Ishikawa (cell line): ENCODE results near the gene SSC4D.

ENCODE experiments used
- CEBPB ChIP-seq: IDR thresholded peaks from 2 replicates; pipeline ENCODE4 v1.6.1; 2012
- CREB1 ChIP-seq: IDR thresholded peaks from 2 replicates; pipeline ENCODE4 v1.6.1; 2012; ENCODE audit warnings: low read depth
- EGR1 ChIP-seq: IDR thresholded peaks from 2 replicates; pipeline ENCODE4 v1.6.1; 2012
- EP300 ChIP-seq: IDR thresholded peaks from 2 replicates; pipeline ENCODE4 v1.6.1; 2012; ENCODE audit warnings: borderline replicate concordance
- FOXM1 ChIP-seq: IDR thresholded peaks from 2 replicates; pipeline ENCODE4 v1.6.1; 2012; ENCODE audit warnings: low read depth, borderline replicate concordance
- NFIC ChIP-seq: IDR thresholded peaks from 2 replicates; pipeline ENCODE4 v1.6.1; 2012
- RAD21 ChIP-seq: IDR thresholded peaks from 2 replicates; pipeline ENCODE4 v1.6.1; 2012; ENCODE audit warnings: low read depth
- TAF1 ChIP-seq: IDR thresholded peaks from 2 replicates; pipeline ENCODE4 v1.6.1; 2012; ENCODE audit warnings: low read depth, mild to moderate bottlenecking
- TCF12 ChIP-seq: IDR thresholded peaks from 2 replicates; pipeline ENCODE4 v1.6.1; 2012; ENCODE audit warnings: low read depth
- YY1 ChIP-seq: IDR thresholded peaks from 2 replicates; pipeline ENCODE4 v1.6.1; 2012; ENCODE audit warnings: low read depth
- ZBTB7A ChIP-seq: IDR thresholded peaks from 2 replicates; pipeline ENCODE4 v1.6.1; 2012; ENCODE audit warnings: low read depth
- TF ChIP-seq, protein P1 (sequence below): IDR thresholded peaks from 2 replicates; pipeline ENCODE4 v1.6.1; 2012
- TF ChIP-seq, protein P2 (sequence below): IDR thresholded peaks from 2 replicates; pipeline ENCODE4 v1.6.1; 2012; ENCODE audit warnings: low read depth, mild to moderate bottlenecking
- TF ChIP-seq, protein P3 (sequence below): IDR thresholded peaks from 2 replicates; pipeline ENCODE4 v1.6.1; 2012

DNA sequence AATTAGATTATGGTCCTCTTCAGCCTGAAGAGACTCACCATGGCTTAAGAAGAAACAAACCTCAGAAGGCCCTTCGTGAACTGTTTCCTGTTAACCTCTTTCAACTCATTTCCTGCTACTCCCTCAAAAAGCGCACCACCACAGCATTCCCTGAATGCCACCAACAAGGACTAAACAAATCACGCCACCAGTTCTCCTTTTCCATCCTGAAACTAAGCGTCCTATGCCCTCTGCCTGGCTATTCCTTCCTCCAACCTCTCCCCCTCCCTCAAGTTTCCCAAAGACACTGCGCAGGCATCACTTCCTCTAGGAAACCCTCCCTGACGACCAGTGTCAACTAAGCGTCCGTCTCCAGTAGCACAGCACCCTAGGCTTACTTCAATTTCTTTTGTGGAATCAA, 62.7 kb downstream of the SSC4D start:
- TF ChIP-seq CREB1 (no peak), TCF12 (no peak), RAD21 (no peak), CEBPB (no peak), YY1 (no peak), ZBTB7A (no peak), EP300 (no peak), EGR1 (no peak), FOXM1 (no peak), TAF1 (no peak), NFIC (no peak)
- TF ChIP-seq, protein P1, sequence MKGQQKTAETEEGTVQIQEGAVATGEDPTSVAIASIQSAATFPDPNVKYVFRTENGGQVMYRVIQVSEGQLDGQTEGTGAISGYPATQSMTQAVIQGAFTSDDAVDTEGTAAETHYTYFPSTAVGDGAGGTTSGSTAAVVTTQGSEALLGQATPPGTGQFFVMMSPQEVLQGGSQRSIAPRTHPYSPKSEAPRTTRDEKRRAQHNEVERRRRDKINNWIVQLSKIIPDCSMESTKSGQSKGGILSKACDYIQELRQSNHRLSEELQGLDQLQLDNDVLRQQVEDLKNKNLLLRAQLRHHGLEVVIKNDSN = no peak
- TF ChIP-seq, protein P2, sequence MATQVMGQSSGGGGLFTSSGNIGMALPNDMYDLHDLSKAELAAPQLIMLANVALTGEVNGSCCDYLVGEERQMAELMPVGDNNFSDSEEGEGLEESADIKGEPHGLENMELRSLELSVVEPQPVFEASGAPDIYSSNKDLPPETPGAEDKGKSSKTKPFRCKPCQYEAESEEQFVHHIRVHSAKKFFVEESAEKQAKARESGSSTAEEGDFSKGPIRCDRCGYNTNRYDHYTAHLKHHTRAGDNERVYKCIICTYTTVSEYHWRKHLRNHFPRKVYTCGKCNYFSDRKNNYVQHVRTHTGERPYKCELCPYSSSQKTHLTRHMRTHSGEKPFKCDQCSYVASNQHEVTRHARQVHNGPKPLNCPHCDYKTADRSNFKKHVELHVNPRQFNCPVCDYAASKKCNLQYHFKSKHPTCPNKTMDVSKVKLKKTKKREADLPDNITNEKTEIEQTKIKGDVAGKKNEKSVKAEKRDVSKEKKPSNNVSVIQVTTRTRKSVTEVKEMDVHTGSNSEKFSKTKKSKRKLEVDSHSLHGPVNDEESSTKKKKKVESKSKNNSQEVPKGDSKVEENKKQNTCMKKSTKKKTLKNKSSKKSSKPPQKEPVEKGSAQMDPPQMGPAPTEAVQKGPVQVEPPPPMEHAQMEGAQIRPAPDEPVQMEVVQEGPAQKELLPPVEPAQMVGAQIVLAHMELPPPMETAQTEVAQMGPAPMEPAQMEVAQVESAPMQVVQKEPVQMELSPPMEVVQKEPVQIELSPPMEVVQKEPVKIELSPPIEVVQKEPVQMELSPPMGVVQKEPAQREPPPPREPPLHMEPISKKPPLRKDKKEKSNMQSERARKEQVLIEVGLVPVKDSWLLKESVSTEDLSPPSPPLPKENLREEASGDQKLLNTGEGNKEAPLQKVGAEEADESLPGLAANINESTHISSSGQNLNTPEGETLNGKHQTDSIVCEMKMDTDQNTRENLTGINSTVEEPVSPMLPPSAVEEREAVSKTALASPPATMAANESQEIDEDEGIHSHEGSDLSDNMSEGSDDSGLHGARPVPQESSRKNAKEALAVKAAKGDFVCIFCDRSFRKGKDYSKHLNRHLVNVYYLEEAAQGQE = no peak
- TF ChIP-seq, protein P3, sequence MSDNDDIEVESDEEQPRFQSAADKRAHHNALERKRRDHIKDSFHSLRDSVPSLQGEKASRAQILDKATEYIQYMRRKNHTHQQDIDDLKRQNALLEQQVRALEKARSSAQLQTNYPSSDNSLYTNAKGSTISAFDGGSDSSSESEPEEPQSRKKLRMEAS = no peak
